Measurements from ENCODE around the gene HS3ST6. TPM values are rescaled to one million over a fixed set of nuclear protein-coding genes. Genes with fewer than 3 reads are reported as not detected.

Gene HS3ST6
- total and polyA plus RNA-seq, 2 of the 13 experiments (the other 11 are each of a cell fraction or from before 2014, with no cell fraction given): not detected

DNA sequence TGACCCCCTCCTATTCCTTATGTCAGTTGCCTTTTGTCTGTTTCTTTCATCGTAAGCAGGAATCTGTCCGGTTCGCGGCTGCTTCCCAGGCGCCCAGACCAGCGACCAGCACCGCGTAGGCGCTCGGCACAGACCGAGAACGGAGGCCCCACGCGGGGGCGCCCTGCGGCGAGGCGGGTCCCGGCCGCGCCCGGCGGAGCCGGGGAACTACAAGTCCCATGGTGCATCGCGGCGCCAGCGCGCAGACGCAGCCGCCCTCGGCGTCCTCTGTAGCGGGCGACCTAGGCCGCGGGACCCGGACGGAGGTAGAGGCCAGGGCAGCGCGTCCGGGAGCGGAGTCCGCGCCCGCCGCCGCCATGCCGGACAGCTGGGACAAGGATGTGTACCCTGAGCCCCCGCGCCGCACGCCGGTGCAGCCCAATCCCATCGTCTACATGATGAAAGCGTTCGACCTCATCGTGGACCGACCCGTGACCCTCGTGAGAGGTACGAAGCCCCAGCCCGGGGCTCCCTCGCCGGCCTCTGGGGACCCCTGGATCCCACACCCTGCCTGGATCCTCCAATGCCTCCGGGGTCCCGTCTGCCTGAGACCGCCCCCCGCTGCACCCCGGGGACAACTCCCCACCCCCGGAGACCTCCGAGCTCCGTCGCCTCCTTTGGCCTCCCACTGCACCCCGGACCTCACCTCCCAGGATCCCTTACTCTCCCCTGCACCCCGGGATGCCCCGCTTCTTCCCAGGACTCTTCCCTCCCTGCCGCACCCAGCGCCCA, 41.2 kb upstream of the HS3ST6 start, which contains the start of gene NDUFB10 (continued):
- TF ChIP-seq, protein P1, sequence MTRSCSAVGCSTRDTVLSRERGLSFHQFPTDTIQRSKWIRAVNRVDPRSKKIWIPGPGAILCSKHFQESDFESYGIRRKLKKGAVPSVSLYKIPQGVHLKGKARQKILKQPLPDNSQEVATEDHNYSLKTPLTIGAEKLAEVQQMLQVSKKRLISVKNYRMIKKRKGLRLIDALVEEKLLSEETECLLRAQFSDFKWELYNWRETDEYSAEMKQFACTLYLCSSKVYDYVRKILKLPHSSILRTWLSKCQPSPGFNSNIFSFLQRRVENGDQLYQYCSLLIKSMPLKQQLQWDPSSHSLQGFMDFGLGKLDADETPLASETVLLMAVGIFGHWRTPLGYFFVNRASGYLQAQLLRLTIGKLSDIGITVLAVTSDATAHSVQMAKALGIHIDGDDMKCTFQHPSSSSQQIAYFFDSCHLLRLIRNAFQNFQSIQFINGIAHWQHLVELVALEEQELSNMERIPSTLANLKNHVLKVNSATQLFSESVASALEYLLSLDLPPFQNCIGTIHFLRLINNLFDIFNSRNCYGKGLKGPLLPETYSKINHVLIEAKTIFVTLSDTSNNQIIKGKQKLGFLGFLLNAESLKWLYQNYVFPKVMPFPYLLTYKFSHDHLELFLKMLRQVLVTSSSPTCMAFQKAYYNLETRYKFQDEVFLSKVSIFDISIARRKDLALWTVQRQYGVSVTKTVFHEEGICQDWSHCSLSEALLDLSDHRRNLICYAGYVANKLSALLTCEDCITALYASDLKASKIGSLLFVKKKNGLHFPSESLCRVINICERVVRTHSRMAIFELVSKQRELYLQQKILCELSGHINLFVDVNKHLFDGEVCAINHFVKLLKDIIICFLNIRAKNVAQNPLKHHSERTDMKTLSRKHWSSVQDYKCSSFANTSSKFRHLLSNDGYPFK (CRISPR knock-in tag; IDR thresholded peaks at IDR 0.05; ENCODE audit: borderline replicate concordance): no peak
- TF ChIP-seq ZNF234 (CRISPR knock-in tag; conservative IDR thresholded peaks at IDR 0.05) (0 out of 2 replicates have a peak, but pooled peaks have one; percentile 54), KLF16 (CRISPR knock-in tag; IDR thresholded peaks at IDR 0.05) (peak in 1 of 2 experiments; percentile 83; a peak in 1 of 4 replicates), ZNF207 (IDR thresholded peaks at IDR 0.05; ENCODE audit: borderline replicate concordance) (no peak), TRIM24 (CRISPR knock-in tag; IDR thresholded peaks at IDR 0.05) (no peak), ZSCAN25 (CRISPR knock-in tag; IDR thresholded peaks at IDR 0.05) (peak; percentile 87), REPIN1 (CRISPR knock-in tag; IDR thresholded peaks at IDR 0.05; ENCODE audit: borderline replicate concordance, low read depth) (peak; percentile 64; the same call in 1 of the 2 replicates), ZFP82 (CRISPR knock-in tag; IDR thresholded peaks at IDR 0.05; ENCODE audit: borderline replicate concordance) (peak; percentile 69; the same call in 1 of the 2 replicates), MAFG (CRISPR knock-in tag; IDR thresholded peaks at IDR 0.05) (no peak), XBP1 (CRISPR knock-in tag; IDR thresholded peaks at IDR 0.05) (no peak), ETV6 (CRISPR knock-in tag; conservative IDR thresholded peaks at IDR 0.05) (peak; percentile 42; the same call in 1 of the 2 replicates), SUZ12 (IDR thresholded peaks at IDR 0.05; ENCODE audit: low read depth, low read length) (peak; percentile 72), NFYC (CRISPR knock-in tag; IDR thresholded peaks at IDR 0.05) (peak; percentile 51; the same call in 1 of the 2 replicates)
- TF ChIP-seq, protein P2, sequence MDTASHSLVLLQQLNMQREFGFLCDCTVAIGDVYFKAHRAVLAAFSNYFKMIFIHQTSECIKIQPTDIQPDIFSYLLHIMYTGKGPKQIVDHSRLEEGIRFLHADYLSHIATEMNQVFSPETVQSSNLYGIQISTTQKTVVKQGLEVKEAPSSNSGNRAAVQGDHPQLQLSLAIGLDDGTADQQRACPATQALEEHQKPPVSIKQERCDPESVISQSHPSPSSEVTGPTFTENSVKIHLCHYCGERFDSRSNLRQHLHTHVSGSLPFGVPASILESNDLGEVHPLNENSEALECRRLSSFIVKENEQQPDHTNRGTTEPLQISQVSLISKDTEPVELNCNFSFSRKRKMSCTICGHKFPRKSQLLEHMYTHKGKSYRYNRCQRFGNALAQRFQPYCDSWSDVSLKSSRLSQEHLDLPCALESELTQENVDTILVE (CRISPR knock-in tag; IDR thresholded peaks at IDR 0.05): peak; percentile 56; the same call in 1 of the 2 replicates
- TF ChIP-seq, protein P3, sequence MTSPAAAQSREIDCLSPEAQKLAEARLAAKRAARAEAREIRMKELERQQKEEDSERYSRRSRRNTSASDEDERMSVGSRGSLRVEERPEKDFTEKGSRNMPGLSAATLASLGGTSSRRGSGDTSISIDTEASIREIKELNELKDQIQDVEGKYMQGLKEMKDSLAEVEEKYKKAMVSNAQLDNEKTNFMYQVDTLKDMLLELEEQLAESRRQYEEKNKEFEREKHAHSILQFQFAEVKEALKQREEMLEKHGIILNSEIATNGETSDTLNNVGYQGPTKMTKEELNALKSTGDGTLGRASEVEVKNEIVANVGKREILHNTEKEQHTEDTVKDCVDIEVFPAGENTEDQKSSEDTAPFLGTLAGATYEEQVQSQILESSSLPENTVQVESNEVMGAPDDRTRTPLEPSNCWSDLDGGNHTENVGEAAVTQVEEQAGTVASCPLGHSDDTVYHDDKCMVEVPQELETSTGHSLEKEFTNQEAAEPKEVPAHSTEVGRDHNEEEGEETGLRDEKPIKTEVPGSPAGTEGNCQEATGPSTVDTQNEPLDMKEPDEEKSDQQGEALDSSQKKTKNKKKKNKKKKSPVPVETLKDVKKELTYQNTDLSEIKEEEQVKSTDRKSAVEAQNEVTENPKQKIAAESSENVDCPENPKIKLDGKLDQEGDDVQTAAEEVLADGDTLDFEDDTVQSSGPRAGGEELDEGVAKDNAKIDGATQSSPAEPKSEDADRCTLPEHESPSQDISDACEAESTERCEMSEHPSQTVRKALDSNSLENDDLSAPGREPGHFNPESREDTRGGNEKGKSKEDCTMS (CRISPR knock-in tag; conservative IDR thresholded peaks at IDR 0.05): no peak
- TF ChIP-seq, protein P4, sequence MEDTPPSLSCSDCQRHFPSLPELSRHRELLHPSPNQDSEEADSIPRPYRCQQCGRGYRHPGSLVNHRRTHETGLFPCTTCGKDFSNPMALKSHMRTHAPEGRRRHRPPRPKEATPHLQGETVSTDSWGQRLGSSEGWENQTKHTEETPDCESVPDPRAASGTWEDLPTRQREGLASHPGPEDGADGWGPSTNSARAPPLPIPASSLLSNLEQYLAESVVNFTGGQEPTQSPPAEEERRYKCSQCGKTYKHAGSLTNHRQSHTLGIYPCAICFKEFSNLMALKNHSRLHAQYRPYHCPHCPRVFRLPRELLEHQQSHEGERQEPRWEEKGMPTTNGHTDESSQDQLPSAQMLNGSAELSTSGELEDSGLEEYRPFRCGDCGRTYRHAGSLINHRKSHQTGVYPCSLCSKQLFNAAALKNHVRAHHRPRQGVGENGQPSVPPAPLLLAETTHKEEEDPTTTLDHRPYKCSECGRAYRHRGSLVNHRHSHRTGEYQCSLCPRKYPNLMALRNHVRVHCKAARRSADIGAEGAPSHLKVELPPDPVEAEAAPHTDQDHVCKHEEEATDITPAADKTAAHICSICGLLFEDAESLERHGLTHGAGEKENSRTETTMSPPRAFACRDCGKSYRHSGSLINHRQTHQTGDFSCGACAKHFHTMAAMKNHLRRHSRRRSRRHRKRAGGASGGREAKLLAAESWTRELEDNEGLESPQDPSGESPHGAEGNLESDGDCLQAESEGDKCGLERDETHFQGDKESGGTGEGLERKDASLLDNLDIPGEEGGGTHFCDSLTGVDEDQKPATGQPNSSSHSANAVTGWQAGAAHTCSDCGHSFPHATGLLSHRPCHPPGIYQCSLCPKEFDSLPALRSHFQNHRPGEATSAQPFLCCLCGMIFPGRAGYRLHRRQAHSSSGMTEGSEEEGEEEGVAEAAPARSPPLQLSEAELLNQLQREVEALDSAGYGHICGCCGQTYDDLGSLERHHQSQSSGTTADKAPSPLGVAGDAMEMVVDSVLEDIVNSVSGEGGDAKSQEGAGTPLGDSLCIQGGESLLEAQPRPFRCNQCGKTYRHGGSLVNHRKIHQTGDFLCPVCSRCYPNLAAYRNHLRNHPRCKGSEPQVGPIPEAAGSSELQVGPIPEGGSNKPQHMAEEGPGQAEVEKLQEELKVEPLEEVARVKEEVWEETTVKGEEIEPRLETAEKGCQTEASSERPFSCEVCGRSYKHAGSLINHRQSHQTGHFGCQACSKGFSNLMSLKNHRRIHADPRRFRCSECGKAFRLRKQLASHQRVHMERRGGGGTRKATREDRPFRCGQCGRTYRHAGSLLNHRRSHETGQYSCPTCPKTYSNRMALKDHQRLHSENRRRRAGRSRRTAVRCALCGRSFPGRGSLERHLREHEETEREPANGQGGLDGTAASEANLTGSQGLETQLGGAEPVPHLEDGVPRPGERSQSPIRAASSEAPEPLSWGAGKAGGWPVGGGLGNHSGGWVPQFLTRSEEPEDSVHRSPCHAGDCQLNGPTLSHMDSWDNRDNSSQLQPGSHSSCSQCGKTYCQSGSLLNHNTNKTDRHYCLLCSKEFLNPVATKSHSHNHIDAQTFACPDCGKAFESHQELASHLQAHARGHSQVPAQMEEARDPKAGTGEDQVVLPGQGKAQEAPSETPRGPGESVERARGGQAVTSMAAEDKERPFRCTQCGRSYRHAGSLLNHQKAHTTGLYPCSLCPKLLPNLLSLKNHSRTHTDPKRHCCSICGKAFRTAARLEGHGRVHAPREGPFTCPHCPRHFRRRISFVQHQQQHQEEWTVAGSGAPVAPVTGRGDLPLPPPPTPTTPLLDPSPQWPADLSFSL (CRISPR knock-in tag; IDR thresholded peaks at IDR 0.05): no peak
